ENCODE data around the gene LCP1. TPM values are rescaled to one million over a fixed set of nuclear protein-coding genes. Genes with fewer than 3 reads are reported as not detected.

Gene LCP1
- total and polyA plus RNA-seq, 4 donors, result 42.9 to 539 (median 158) TPM

DNA sequence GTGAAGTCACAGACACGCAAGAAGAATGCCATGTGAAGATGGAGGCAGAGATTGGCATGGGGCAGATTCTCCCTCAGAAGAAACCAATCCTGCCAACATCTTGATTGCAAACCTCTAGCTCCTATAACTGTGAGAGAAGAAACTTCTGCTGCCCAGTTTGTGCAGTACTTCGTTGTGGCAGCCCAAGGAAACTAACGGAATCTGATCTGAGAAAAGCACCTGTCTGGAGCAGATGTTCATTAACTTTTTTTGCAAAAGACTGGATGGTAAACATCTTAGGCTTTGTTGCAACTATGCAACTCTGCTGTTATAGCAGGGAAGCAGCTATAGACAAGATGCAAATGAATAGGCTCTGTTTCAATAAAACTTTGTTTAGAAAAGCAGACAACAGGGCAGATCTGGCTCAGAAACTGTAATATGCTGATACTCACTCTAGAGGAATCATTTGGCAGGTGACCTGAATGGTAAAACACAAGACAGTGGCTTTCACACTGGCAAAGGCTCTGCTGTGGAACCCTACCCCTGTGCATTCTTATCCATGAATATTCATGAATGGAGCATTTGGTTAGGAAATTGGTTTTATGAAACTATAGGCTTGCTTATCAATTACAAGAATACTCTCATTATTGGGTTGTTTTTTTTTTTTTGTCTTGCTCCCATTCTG, 51.9 kb downstream of the LCP1 start:
- Histone ChIP-seq H3K9me3 (ENCODE audit: control insufficient read depth in 4 of 4, insufficient read depth in 3 of 4, low read length in 3 of 4) (no peaks in the 10 kb centered on the region), H3K27ac (ENCODE audit: low read depth in 1 of 2, low read length in 1 of 2) (no peak overlapping the region), H3K4me1 (ENCODE audit: control insufficient read depth in 5 of 5, insufficient read depth in 5 of 5, low read length in 5 of 5) (peaks cover 0 to 4% (median 0%) of the 10 kb centered on the region in 5 donors), H3K9ac (ENCODE audit: insufficient read depth in 1 of 2, low read length in 2 of 2) (no peak overlapping the region), H3K4me3 (no peak overlapping the region), H3K36me3 (ENCODE audit: control insufficient read depth in 4 of 4, insufficient read depth in 4 of 4, low read length in 4 of 4) (peaks cover 0 to 3% (median 0%) of the 10 kb centered on the region in 4 donors), H3K27me3 (ENCODE audit: control insufficient read depth in 3 of 3, insufficient read depth in 3 of 3, low read length in 2 of 3) (peaks cover 0 to 4% (median 0%) of the 10 kb centered on the region in 3 donors)
- DNase-seq (no peak), ATAC-seq (ENCODE audit: insufficient read depth, low FRiP score) (no peak)
- TF ChIP-seq, protein P1, sequence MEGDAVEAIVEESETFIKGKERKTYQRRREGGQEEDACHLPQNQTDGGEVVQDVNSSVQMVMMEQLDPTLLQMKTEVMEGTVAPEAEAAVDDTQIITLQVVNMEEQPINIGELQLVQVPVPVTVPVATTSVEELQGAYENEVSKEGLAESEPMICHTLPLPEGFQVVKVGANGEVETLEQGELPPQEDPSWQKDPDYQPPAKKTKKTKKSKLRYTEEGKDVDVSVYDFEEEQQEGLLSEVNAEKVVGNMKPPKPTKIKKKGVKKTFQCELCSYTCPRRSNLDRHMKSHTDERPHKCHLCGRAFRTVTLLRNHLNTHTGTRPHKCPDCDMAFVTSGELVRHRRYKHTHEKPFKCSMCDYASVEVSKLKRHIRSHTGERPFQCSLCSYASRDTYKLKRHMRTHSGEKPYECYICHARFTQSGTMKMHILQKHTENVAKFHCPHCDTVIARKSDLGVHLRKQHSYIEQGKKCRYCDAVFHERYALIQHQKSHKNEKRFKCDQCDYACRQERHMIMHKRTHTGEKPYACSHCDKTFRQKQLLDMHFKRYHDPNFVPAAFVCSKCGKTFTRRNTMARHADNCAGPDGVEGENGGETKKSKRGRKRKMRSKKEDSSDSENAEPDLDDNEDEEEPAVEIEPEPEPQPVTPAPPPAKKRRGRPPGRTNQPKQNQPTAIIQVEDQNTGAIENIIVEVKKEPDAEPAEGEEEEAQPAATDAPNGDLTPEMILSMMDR (IDR thresholded peaks at IDR 0.05; ENCODE audit: control extremely low read depth, extremely low read depth), result no peak
- WGBS, 2 donors, result 90 to 97% methylated on average over 3 of the region's 3 CpGs

DNA sequence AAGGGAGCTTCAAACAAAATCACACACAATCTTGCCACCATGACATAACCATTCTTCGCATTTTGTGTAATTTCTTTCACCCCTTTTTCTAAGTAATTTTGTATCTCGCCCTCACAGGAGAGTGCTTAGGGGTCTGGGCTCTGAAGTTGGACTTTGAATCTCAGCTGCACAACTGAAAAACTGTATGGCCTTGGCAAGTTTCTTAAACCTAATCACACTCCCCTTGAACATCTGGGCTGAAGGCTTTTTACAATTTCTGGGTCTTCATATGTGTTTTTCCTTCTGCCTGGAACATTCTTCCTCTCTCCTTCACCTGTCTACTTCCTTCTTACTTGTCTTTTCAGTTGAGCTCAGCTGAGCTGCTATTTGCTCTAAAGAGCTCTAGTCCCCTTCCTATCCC, 52.9 kb downstream of the LCP1 start:
- Histone ChIP-seq H3K4me1 (ENCODE audit: control insufficient read depth in 5 of 5, insufficient read depth in 5 of 5, low read length in 5 of 5) (peaks cover 0 to 2% (median 0%) of the 10 kb centered on the region in 5 donors), H3K27ac (ENCODE audit: low read depth in 1 of 2, low read length in 1 of 2) (no peak overlapping the region), H3K27me3 (ENCODE audit: control insufficient read depth in 3 of 3, insufficient read depth in 3 of 3, low read length in 2 of 3) (peaks cover 0 to 4% (median 0%) of the 10 kb centered on the region in 3 donors), H3K36me3 (ENCODE audit: control insufficient read depth in 4 of 4, insufficient read depth in 4 of 4, low read length in 4 of 4) (peaks cover 0 to 3% (median 0%) of the 10 kb centered on the region in 4 donors), H3K9me3 (ENCODE audit: control insufficient read depth in 4 of 4, insufficient read depth in 3 of 4, low read length in 3 of 4) (no peaks in the 10 kb centered on the region), H3K9ac (ENCODE audit: insufficient read depth in 1 of 2, low read length in 2 of 2) (no peak overlapping the region), H3K4me3 (no peak overlapping the region)
- TF ChIP-seq, protein P1 (IDR thresholded peaks at IDR 0.05; ENCODE audit: control extremely low read depth, extremely low read depth), result no peak
- WGBS, 2 donors, result 96 to 100% methylated on average over 2 of the region's 2 CpGs
- DNase-seq (no peak), ATAC-seq (ENCODE audit: insufficient read depth, low FRiP score) (no peak)

DNA sequence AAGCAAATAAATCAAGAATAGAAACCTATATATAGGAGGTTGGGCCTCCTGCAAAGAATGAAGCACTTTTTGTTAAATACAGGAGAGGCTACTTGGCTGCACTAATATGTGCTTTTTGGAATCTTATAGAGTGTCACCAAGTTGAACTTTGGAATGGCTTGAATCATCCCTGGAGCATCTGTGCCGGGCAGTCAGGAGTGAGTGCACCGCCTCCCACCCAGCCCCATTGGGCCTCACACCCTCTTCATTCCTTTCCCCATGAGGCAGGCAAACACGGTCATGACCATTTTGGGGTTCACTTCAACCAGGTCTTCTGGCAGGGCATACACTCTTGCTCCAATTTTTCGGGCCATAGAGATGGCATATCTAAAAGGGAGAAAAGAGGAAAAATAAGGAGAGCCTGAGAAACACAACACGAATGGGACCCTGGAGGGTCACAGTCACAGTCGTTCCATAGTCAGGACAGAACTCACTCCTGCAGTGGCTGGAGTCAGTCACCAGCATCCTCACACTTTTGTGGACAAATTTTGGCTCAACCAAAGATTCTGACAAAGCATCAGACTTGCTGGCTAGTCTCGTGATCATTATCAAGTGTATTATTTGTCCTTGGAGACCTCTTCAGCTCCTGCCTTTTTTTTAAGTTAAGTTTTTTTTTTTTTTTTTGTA, 54.5 kb downstream of the LCP1 start:
- DNase-seq (no peak), ATAC-seq (ENCODE audit: insufficient read depth, low FRiP score) (no peak)
- Histone ChIP-seq H3K4me1 (ENCODE audit: control insufficient read depth in 5 of 5, insufficient read depth in 5 of 5, low read length in 5 of 5) (peaks cover 0 to 2% (median 0%) of the 10 kb centered on the region in 5 donors), H3K27ac (ENCODE audit: low read depth in 1 of 2, low read length in 1 of 2) (no peak overlapping the region), H3K4me3 (no peak overlapping the region), H3K27me3 (ENCODE audit: control insufficient read depth in 3 of 3, insufficient read depth in 3 of 3, low read length in 2 of 3) (peaks cover 0 to 4% (median 0%) of the 10 kb centered on the region in 3 donors), H3K9ac (ENCODE audit: insufficient read depth in 1 of 2, low read length in 2 of 2) (no peak overlapping the region), H3K36me3 (ENCODE audit: control insufficient read depth in 4 of 4, insufficient read depth in 4 of 4, low read length in 4 of 4) (peaks cover 0 to 3% (median 0%) of the 10 kb centered on the region in 4 donors), H3K9me3 (ENCODE audit: control insufficient read depth in 4 of 4, insufficient read depth in 3 of 4, low read length in 3 of 4) (no peaks in the 10 kb centered on the region)
- 88 to 91% methylated on average over 7 of the region's 7 CpGs for WGBS, 2 donors
- TF ChIP-seq, protein P1 (IDR thresholded peaks at IDR 0.05; ENCODE audit: control extremely low read depth, extremely low read depth), result no peak
